Keratinocyte (primary cell): ENCODE measurements around the gene C1QTNF12. TPM values are rescaled to one million over a fixed set of nuclear protein-coding genes. Genes with fewer than 3 reads are reported as not detected.

Source experiments
- DNase-seq: peaks from one replicate; pipeline ENCODE4 v3.0.0-alpha.2; 2011; ENCODE audit warnings: low read depth, missing footprints, low spot score
- FAIRE-seq: peaks from 2 replicates; lab custom pipeline; 2011; peaks lifted over from hg19 to GRCh38; lab: Jason Lieb, UNC
- H2AFZ ChIP-seq: 2 replicates; pipeline ENCODE4 v1.6.0; 2012; ENCODE audit warnings: low read length, control low read depth, inconsistent platforms; ENCODE audit not compliant: control insufficient read depth
- H3K27ac ChIP-seq: 2 replicates; pipeline ENCODE4 v1.5.1; 2011; ENCODE audit warnings: low read length; ENCODE audit not compliant: control insufficient read depth, insufficient read depth
- H3K27me3 ChIP-seq: 3 replicates; pipeline ENCODE4 v1.6.0; 2011; ENCODE audit warnings: low read length; ENCODE audit not compliant: control insufficient read depth, insufficient read depth; ENCODE audit errors: extremely low read depth
- H3K36me3 ChIP-seq, 2 experiments: 2 replicates in 1 of 2; 3 replicates in 1 of 2; pipeline ENCODE4 v1.5.1; 2011; ENCODE audit warnings: low read length in 2 of 2, mild to moderate bottlenecking in 1 of 2; ENCODE audit not compliant: control insufficient read depth in 2 of 2, insufficient read depth in 2 of 2; ENCODE audit errors: extremely low read depth in 1 of 2
- H3K4me1 ChIP-seq: 3 replicates; pipeline ENCODE4 v1.5.1; 2011; ENCODE audit warnings: low read length; ENCODE audit not compliant: control insufficient read depth, insufficient read depth; ENCODE audit errors: extremely low read depth
- H3K4me2 ChIP-seq: 3 replicates; pipeline ENCODE4 v1.6.0; 2011; ENCODE audit warnings: low read depth, low read length; ENCODE audit not compliant: control insufficient read depth, insufficient read depth; ENCODE audit errors: extremely low read depth
- H3K4me3 ChIP-seq, 3 experiments: fragments of 200-600 bp in 1 of 3; sonication (generic) in 1 of 3; 2 replicates in 2 of 3; 3 replicates in 1 of 3; pipeline ENCODE4 v1.5.1; 2011 to 2016; ENCODE audit warnings: low read length in 3 of 3, mild to moderate bottlenecking in 3 of 3, control low read depth in 2 of 3, inconsistent platforms in 1 of 3, low read depth in 1 of 3, mixed read lengths in 1 of 3, mixed run types in 1 of 3, moderate library complexity in 1 of 3; ENCODE audit not compliant: control insufficient read depth in 2 of 3, insufficient read depth in 2 of 3; ENCODE audit errors: extremely low read depth in 1 of 3
- H3K79me2 ChIP-seq: 2 replicates; pipeline ENCODE4 v1.6.0; 2012; ENCODE audit warnings: low read length; ENCODE audit not compliant: control insufficient read depth, insufficient read depth
- H3K9ac ChIP-seq: 3 replicates; pipeline ENCODE4 v1.6.0; 2011; ENCODE audit warnings: low read length; ENCODE audit not compliant: control insufficient read depth, insufficient read depth; ENCODE audit errors: extremely low read depth
- H3K9me1 ChIP-seq: 3 replicates; pipeline ENCODE4 v1.6.0; 2011; ENCODE audit warnings: low read length; ENCODE audit not compliant: control insufficient read depth, insufficient read depth; ENCODE audit errors: extremely low read depth
- H3K9me3 ChIP-seq: 2 replicates; pipeline ENCODE4 v1.5.1; 2012; ENCODE audit warnings: low read depth, low read length; ENCODE audit not compliant: control insufficient read depth
- H4K20me1 ChIP-seq: 3 replicates; pipeline ENCODE4 v1.6.0; 2011; ENCODE audit warnings: low read length; ENCODE audit not compliant: control insufficient read depth, insufficient read depth; ENCODE audit errors: extremely low read depth
- CTCF ChIP-seq, 3 experiments: IDR thresholded peaks in 1 of 3; conservative IDR thresholded peaks in 1 of 3; optimal IDR thresholded peaks in 1 of 3; 2 replicates in 2 of 3; 3 replicates in 1 of 3; pipeline versions ENCODE3 to v1.5.1; 2011; ENCODE audit warnings: low read length in 3 of 3, mild to moderate bottlenecking in 3 of 3, moderate library complexity in 2 of 3, control low read depth in 1 of 3, inconsistent platforms in 1 of 3; ENCODE audit not compliant: insufficient read depth in 2 of 3; ENCODE audit errors: extremely low read depth in 1 of 3
- EZH2 ChIP-seq: IDR thresholded peaks from one replicate; pipeline ENCODE4 v1.6.1; 2012; ENCODE audit warnings: inconsistent platforms, mild to moderate bottlenecking, low read length, moderate library complexity
- dilution Hi-C: fragments of 300-500 bp; cut with MboI; formaldehyde crosslinking; loops from one replicate; pipeline ENCODE4 v1.7.0; 2020; ENCODE audit warnings: low sequenced_read_pairs; ENCODE audit not compliant: extremely low pct_ligation_motif_present
- polyA plus RNA-seq, 5 experiments: library from polyadenylated mRNA; depleted of rRNA in 3 of 5; stranded (reverse) in 3 of 5; stranded (forward) in 1 of 5; unstranded in 1 of 5; fragments of >200 nt; gene quantifications; 1 replicate in 1 of 5; 2 replicates in 3 of 5; 3 replicates in 1 of 5; pipeline versions ENCODE4 v1.2.1 to v1.2.3, GENCODE V29; 2011 to 2012; ENCODE audit warnings: missing spikeins in 2 of 5, low read depth in 1 of 5, low replicate concordance in 1 of 5

Gene C1QTNF12
- polyA plus RNA-seq, 1 donor (not counting 4 experiments of a cell fraction or from before 2014, with no cell fraction given): 0.18 TPM

- Histone ChIP-seq H3K4me2 (no peak overlapping the region), H4K20me1 (no peaks in the 10 kb centered on the region), H3K4me1 (peaks cover 8% of the 10 kb centered on the region), H2AFZ (no peak overlapping the region), H3K9me1 (no peaks in the 10 kb centered on the region), H3K27me3 (no peaks in the 10 kb centered on the region), H3K9ac (no peak overlapping the region), H3K9me3 (no peaks in the 10 kb centered on the region), H3K27ac (no peak overlapping the region), H3K79me2 (peaks cover 10% of the 10 kb centered on the region), H3K4me3 (no peak overlapping the region), H3K36me3 (peaks cover 28 to 30% of the 10 kb centered on the region in 2 experiments)
- no peak for FAIRE-seq
- no peak for DNase-seq
- dilution Hi-C loops: no loop called here
- TF ChIP-seq EZH2 (no peak), CTCF (optimal IDR thresholded peaks at IDR 0.05 in 1 of 3, IDR thresholded peaks at IDR 0.05 in 1 of 3, conservative IDR thresholded peaks at IDR 0.05 in 1 of 3; ENCODE audit: extremely low read depth in 1 of 3, insufficient read depth in 2 of 3, low read length in 3 of 3) (no peak)
Observed at GRCh38 chr1:1220197-1220596, 26.3 kb downstream of the C1QTNF12 start.

GRCh38 chr1:1219341-1219740, 27.2 kb downstream of the C1QTNF12 start:
- Histone ChIP-seq H3K4me2 (no peak overlapping the region), H3K27ac (no peak overlapping the region), H3K9me1 (peaks cover 2% of the 10 kb centered on the region), H3K36me3 (peaks cover 28 to 30% of the 10 kb centered on the region in 2 experiments), H4K20me1 (no peaks in the 10 kb centered on the region), H3K27me3 (no peaks in the 10 kb centered on the region), H3K9ac (no peak overlapping the region), H2AFZ (no peak overlapping the region), H3K79me2 (peaks cover 2% of the 10 kb centered on the region), H3K9me3 (no peaks in the 10 kb centered on the region), H3K4me3 (no peak overlapping the region), H3K4me1 (peaks cover 8% of the 10 kb centered on the region)
- dilution Hi-C loops: no loop called here
- no peak for TF ChIP-seq CTCF (optimal IDR thresholded peaks at IDR 0.05 in 1 of 3, IDR thresholded peaks at IDR 0.05 in 1 of 3, conservative IDR thresholded peaks at IDR 0.05 in 1 of 3; ENCODE audit: extremely low read depth in 1 of 3, insufficient read depth in 2 of 3, low read length in 3 of 3)
- TF ChIP-seq EZH2: no peak
- no peak for DNase-seq
- no peak for FAIRE-seq
